Measurements from ENCODE around the gene CREM.

DNA sequence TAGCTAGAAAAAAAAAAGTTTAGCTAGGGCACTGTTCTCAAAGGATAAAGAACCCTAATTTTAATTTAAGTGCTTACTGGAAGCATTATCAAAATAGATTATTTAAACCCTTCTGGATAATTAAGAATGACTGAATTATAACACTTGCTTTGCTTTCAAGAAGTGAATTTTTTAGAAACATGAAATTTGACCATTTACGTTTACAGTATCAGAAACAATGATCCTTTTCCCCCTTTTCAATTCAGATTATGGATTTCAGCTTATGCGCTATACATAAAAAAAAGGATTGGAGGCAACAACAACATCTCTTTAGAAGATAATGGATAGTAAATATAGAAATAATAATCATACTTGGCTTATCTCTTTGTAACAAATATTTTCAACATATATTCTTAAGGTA lies 39.2 kb downstream of the CREM start:
- TF ChIP-seq, protein P1, sequence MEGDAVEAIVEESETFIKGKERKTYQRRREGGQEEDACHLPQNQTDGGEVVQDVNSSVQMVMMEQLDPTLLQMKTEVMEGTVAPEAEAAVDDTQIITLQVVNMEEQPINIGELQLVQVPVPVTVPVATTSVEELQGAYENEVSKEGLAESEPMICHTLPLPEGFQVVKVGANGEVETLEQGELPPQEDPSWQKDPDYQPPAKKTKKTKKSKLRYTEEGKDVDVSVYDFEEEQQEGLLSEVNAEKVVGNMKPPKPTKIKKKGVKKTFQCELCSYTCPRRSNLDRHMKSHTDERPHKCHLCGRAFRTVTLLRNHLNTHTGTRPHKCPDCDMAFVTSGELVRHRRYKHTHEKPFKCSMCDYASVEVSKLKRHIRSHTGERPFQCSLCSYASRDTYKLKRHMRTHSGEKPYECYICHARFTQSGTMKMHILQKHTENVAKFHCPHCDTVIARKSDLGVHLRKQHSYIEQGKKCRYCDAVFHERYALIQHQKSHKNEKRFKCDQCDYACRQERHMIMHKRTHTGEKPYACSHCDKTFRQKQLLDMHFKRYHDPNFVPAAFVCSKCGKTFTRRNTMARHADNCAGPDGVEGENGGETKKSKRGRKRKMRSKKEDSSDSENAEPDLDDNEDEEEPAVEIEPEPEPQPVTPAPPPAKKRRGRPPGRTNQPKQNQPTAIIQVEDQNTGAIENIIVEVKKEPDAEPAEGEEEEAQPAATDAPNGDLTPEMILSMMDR (IDR thresholded peaks at IDR 0.05; ENCODE audit: control extremely low read depth in 1 of 3, insufficient read depth in 1 of 3, low read depth in 1 of 3, low read length in 3 of 3), result no peak
- TF ChIP-seq EP300 (IDR thresholded peaks at IDR 0.05; ENCODE audit: borderline replicate concordance in 1 of 2, low read depth in 2 of 2, low read length in 2 of 2) (no peak), RNF2 (IDR thresholded peaks at IDR 0.05; ENCODE audit: borderline replicate concordance, low read depth, low read length, missing control alignments, poor library complexity, severe bottlenecking) (no peak), RFX5 (IDR thresholded peaks at IDR 0.05; ENCODE audit: borderline replicate concordance, low read depth, low read length) (no peak), POLR2AphosphoS5 (IDR thresholded peaks at IDR 0.05; ENCODE audit: low read depth, low read length) (no peak)
- TF ChIP-seq, protein P2, sequence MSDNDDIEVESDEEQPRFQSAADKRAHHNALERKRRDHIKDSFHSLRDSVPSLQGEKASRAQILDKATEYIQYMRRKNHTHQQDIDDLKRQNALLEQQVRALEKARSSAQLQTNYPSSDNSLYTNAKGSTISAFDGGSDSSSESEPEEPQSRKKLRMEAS (IDR thresholded peaks at IDR 0.05), result no peak
